NCI-H524 treated with DMSO at 0.1 percent for 48 hours (cell line): ENCODE data around the gene TBC1D30.

Experiments
- DNase-seq: peaks from one replicate; lab custom pipeline; 2025; lab: John Stamatoyannopoulos, UW

The TBC1D30 gene

DNA sequence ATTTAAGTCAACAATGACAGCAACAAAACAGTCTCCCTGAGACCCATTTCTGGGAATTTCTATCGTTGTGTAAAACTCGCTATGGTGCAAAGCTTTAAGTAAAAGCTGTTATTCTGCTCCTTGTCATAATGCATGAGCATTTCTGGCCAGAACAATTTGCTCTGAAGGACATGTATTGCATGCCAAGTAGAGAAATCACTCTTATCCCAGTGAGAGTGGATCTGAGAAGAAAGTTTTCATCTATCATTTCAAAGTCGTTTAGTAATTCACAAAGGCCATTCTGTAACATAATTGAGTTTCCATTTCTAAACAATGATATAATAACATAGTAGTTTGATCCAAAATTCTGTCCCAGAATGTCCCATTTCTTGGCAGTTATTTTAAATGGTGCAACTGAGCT lies 86.6 kb downstream of the TBC1D30 start:
- no peak for DNase-seq

DNA sequence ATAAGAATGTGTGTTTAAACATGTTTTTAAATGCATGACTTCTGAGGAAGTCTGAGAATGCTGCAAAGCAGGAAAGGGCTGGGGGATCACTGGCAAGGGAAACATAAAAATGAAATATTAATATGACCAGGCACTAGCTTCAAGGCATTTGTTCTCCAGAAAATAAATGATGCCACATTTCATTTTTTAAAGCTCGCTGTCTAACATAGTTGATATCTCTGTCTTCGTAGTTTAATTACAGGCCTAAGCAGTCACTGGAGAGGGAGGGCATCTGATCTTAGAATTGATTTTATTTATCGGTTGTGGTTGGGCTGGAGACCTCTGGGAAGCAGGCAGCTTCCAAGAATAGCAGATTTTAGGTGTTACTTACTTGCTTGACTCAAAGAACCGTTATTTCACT lies 87.5 kb downstream of the TBC1D30 start:
- no peak for DNase-seq

DNA sequence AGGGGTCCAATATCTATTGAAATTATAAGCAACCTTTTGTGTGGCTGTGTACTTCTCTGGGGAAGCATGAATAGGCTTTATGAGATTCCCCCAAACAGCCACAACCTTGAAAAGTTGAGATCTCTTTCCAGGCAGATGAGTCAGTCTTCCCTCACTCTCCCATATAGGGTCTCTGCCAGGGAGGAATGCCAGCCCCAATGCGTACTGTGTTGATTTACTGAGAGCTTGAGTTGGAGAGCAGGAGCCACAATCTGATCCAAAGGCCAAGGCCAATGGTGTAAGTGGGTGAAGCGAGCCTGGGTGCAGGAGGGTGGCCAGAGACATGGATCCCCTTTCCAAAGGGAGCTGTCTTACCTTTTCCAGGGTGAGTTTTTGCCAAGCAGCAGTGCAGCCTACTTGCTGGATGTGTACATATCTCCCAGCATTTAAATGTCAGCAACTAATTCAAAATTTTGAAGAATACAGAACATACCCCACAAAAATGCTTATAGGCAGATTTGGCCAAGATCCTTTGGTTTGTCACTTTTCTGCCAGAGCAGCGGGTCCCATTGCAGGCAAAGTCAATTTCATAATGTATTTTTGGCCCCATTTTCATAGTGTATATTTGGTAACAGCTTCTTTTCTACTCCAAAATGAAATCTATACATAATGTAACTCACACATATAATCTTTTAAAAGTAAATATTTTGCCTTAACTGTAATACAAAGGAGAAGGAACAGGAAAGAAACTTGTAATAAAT lies 88.2 kb downstream of the TBC1D30 start:
- no peak for DNase-seq

DNA sequence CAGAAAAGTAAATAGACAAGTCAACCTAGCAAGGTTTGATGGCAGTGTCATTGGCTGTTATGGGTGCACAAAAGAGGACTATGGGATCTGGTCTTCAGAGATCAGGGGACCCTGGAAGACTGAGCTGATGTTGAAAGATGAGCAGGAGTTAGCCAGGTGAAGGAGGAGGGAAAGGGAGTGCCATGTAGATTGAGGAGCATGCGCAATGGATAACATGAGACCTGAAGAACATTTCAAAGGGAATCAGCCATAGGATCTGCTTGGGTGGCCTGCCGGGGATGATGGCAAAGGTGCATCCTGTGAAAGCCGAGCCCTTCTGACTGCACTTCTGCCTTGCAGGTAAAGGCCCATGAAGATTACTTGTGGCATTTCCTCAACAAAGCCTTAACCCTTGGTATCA lies 90.8 kb downstream of the TBC1D30 start:
- DNase-seq: no peak

DNA sequence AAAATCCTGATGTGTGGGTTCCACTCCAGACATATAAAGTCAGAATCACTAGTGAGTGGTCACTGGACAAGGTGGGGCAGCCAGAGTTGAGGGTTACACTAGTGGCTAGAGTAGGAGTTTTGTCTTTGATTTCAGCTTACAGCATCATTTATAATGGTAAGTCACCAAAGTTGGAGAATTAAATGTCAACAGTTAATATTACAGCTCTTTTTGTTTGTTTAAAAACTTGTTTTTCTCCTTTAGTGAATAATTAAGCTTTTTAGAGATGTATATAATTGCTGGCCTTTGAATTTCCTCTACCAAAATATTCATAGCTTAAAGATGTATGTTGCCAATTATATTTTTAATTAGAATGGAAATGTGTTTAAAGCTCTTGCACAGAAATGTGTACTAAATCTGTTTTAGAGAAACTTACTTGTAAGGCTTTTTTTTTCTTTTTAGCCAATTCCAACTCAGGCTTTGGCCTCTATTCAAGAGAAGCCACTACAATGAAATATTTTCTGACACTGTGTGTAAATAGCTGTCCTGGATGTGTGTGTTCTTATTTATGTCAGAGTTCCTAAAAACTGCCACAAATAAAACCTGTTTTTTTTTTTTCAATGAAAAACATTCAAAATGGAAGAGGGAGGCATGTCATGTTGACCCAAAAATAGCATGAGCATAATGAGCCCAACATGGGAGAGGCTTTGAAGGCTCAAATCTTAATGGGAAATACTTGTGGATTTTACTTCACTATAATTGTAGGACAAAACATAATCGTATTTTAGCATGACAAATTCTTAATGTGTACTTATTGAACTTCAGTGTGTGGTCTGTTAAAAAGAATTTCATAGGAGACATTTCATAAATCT lies 92.2 kb downstream of the TBC1D30 start:
- no peak for DNase-seq

DNA sequence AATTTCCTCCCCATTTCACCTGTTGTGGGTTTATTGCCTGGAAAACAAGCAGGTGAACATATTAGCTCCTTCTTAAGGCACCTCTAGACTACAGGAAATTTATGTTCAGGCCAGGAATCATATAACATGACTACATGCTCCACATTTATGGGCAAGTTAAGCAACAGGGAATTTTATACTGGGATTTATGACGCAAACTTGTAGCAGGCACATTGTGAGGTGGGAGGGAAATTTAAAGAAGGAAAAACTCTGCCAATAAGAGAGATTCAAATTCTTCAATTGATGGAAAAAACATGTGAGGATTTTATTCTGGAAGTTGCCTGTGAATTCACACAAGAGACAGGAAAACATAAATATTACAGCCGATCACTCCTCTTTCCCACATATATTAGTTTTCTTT lies 93.9 kb downstream of the TBC1D30 start:
- no peak for DNase-seq

GRCh38 chr12:64918801-64919200 lies 94.4 kb downstream of the TBC1D30 start:
- DNase-seq: no peak

GRCh38 chr12:64922853-64923252 lies 98.4 kb downstream of the TBC1D30 start:
- no peak for DNase-seq

DNA sequence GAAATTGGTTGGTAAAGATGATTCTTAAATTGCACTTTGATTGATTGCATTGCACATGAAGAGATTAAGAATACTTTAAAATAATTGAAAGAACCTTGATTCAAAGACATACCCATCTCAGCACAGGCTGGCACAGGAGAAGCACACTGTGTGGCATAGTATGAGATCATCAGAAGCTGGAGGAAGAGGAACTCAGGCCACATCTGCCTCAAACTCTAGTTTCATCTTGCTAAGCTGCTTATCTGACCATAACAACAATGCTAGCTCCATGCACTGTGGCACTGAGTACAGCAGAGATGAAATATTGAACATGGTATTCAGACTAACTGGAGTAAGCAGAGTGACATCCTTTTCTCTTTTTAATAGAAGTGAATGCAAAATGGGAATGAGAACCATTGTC lies 99.1 kb downstream of the TBC1D30 start:
- no peak for DNase-seq
